Brain microvascular endothelial cell (primary cell): ENCODE measurements around the gene ATP8A2.

Source experiments
- DNase-seq: peaks from one replicate; pipeline ENCODE4 v3.0.0-alpha.2; 2020
- H3K27ac ChIP-seq: fragments of 250-450 bp; sonication (Bioruptor Pico); 2 replicates; pipeline ENCODE4 v1.5.1; 2020; ENCODE audit warnings: mild to moderate bottlenecking, moderate library complexity
- H3K27me3 ChIP-seq: fragments of 250-450 bp; sonication (Bioruptor Pico); replicated peaks from 2 replicates; pipeline ENCODE4 v1.5.1; 2020; ENCODE audit warnings: mild to moderate bottlenecking
- H3K36me3 ChIP-seq: fragments of 250-450 bp; sonication (Bioruptor Pico); replicated peaks from 2 replicates; pipeline ENCODE4 v1.5.1; 2020; ENCODE audit warnings: mild to moderate bottlenecking
- H3K4me3 ChIP-seq: 2 replicates; pipeline ENCODE4 v1.5.1; 2011; ENCODE audit warnings: low read depth, mild to moderate bottlenecking, control low read depth, low read length, moderate library complexity
- CTCF ChIP-seq: IDR thresholded peaks from 2 replicates; pipeline ENCODE4 v1.5.1; 2011; ENCODE audit warnings: low read depth, mild to moderate bottlenecking, moderate library complexity, low read length, control low read depth, inconsistent platforms; ENCODE audit errors: missing control alignments
- in situ Hi-C: cut with HindIII; loops from 2 replicates; pipeline ENCODE4 v1.10.0; 2017; ENCODE audit warnings: low sequenced_read_pairs, low pct_ligation_motif_present

The ATP8A2 gene

DNA sequence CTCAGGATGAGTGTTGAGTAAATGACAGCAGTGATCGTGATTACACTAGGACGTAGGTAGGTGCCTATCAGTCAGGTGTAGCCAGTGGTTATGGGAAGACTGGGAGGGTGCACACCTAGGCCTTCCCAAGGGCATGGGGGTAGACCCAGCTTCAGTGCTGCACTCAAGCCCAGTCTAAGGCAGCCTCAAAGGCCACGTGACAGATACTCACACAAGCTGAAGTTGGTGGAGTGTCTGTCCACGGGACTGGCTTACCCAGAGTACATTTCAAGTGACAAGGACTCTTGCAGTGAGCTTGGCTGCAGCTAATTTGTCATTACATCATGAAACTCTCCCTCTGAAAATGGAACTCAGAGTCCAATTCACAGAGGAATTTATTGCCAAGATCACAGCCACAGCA lies 561.7 kb downstream of the ATP8A2 start:
- in situ Hi-C loops, result no loop called here

DNA sequence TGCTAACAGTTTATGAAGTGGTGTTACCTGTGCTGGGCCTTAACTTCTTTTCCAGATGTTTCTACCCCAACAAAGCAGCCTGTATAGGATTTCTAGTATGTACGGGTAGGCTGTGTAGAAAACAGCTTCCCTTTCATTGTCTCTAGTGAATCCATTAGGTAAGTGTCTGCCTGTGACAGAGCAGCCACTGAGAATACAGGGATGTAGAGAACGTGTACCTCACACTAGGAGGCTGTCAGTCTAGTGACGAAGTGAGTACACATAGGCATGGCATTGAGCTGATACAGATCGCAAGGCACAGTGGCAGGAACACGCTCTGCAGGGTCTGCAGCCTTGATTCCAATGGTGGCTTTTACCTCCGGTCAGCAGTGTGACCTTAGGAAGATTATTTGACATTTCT lies 562.4 kb downstream of the ATP8A2 start:
- Histone ChIP-seq H3K4me3 (no peak overlapping the region), H3K27me3 (no peaks in the 10 kb centered on the region), H3K27ac (no peak overlapping the region), H3K36me3 (no peaks in the 10 kb centered on the region)
- TF ChIP-seq CTCF, result no peak
- in situ Hi-C loops, result no loop called here
- no peak for DNase-seq

More for the DNA sequence above, 561.7 kb downstream of the ATP8A2 start:
- H3K27ac ChIP-seq, result no peak overlapping the region
- no peak for DNase-seq
- no peak for TF ChIP-seq CTCF
- no peak overlapping the region for H3K4me3 ChIP-seq
- H3K36me3 ChIP-seq, result no peaks in the 10 kb centered on the region
- H3K27me3 ChIP-seq, result no peaks in the 10 kb centered on the region

- no peak for TF ChIP-seq CTCF
- DNase-seq, result no peak
- Histone ChIP-seq H3K27ac (no peak overlapping the region), H3K4me3 (no peak overlapping the region), H3K36me3 (no peaks in the 10 kb centered on the region), H3K27me3 (no peaks in the 10 kb centered on the region)
- in situ Hi-C loops, result no loop called here
Measured at GRCh38 chr13:25939961-25940687, 568.4 kb downstream of the ATP8A2 start.

DNA sequence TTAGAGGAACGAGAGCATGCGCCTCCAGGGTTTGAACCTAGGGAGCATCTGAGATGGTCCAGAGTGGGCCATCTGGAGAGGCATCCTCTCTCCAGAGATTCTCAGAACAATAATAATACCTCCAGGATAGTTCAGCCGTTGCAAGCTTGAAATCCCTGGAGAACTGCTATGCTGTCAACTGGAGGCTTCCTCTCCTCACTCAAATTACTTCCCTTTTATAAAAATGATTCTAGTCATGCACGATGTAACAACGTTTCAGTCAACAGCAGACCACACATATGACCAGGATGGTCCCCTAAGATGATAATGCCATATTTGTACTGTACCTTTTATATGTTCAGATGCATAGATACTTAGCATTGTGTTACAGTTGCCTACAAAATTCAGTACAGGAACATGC lies 571.3 kb downstream of the ATP8A2 start:
- Histone ChIP-seq H3K4me3 (no peak overlapping the region), H3K27me3 (no peaks in the 10 kb centered on the region), H3K36me3 (no peaks in the 10 kb centered on the region), H3K27ac (no peak overlapping the region)
- in situ Hi-C loops, result no loop called here
- TF ChIP-seq CTCF, result no peak
- DNase-seq, result no peak

- DNase-seq, result no peak
- H3K27ac ChIP-seq, result no peak overlapping the region
- in situ Hi-C loops, result no loop called here
- no peak overlapping the region for H3K4me3 ChIP-seq
- H3K27me3 ChIP-seq, result no peaks in the 10 kb centered on the region
- TF ChIP-seq CTCF, result no peak
- H3K36me3 ChIP-seq, result no peaks in the 10 kb centered on the region
Measured at GRCh38 chr13:25943658-25944057, 571.9 kb downstream of the ATP8A2 start.

DNA sequence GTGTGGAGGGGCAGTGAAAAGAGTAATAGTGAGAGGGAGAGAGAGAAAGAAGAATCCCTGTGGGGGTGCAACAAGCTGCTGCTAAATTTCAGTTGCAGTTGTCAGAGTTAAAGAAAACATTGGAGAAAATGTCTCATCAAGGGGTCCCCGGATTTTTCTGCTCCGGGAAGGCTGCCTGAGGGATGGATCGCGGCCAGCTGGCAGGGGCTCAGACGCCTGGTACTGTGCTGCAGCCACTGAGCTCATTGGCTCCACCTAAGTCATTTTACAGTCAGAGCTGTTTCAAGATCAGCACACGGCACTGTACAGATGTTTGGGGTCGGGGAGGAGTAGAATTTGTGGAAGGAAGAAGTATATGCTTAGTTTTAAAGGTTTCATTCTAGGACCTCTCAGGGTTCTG lies 573.8 kb downstream of the ATP8A2 start:
- Histone ChIP-seq H3K36me3 (no peaks in the 10 kb centered on the region), H3K27me3 (no peaks in the 10 kb centered on the region), H3K27ac (no peak overlapping the region), H3K4me3 (no peak overlapping the region)
- no peak for TF ChIP-seq CTCF
- peak; percentile 45 for DNase-seq
- in situ Hi-C loops, result no loop called here
